NCI-H2196 treated with DMSO at 0.1 percent for 48 hours (cell line): ENCODE data around the gene CSAG3.

ENCODE experiments used
- DNase-seq: peaks from one replicate; lab custom pipeline; 2025; ENCODE audit not compliant: unreplicated experiment; lab: John Stamatoyannopoulos, UW

CSAG3 gene

GRCh38 chrX:152806035-152806434 is 47.0 kb downstream of the CSAG3 start:
- no peak for DNase-seq
